Body of pancreas (tissue), 4 donors: ENCODE results near the gene CACNA2D3. TPM values are rescaled to one million over a fixed set of nuclear protein-coding genes. Genes with fewer than 3 reads are reported as not detected.

Source experiments
- ATAC-seq: fragments of 150-250 bp; one replicate; pipeline ENCODE4 v1.9.1; 2016
- DNase-seq, 4 donors: peaks; one replicate each; pipeline ENCODE4 v3.0.0-alpha.2; 2019
- H3K27ac ChIP-seq, 4 donors: fragments of 200-600 bp; sonication (generic); 1 replicate in 3 of 4; 2 replicates in 1 of 4; pipeline versions ENCODE4 v1.5.1 to v1.6.1; 2016 to 2019; ENCODE audit warnings: mild to moderate bottlenecking in 1 of 4, mixed read lengths in 1 of 4, moderate library complexity in 1 of 4
- H3K27me3 ChIP-seq, 2 donors: fragments of 200-600 bp; sonication (generic); one replicate each; pipeline ENCODE4 v1.6.0; 2016; ENCODE audit warnings: mild to moderate bottlenecking in 1 of 2
- H3K36me3 ChIP-seq, 2 donors: fragments of 200-600 bp; sonication (generic); replicated peaks in 1 of 2; 2 replicates each; pipeline ENCODE4 v1.5.1; 2016; ENCODE audit warnings: low read depth in 2 of 2; ENCODE audit not compliant: insufficient read depth in 1 of 2
- H3K4me1 ChIP-seq: fragments of 200-600 bp; sonication (generic); one replicate; pipeline ENCODE4 v1.6.0; 2016
- H3K4me3 ChIP-seq, 2 donors: fragments of 200-600 bp; sonication (generic); 1 replicate in 1 of 2; 2 replicates in 1 of 2; pipeline ENCODE4 v1.5.1; 2016 to 2019
- H3K9me3 ChIP-seq, 3 donors: fragments of 200-600 bp; sonication (generic); 1 replicate in 2 of 3; 2 replicates in 1 of 3; pipeline ENCODE4 v1.5.1; 2016
- CTCF ChIP-seq, 7 experiments: fragments of 450-650 bp in 4 of 7; fragments of 200-600 bp in 3 of 7; sonication (generic) in 3 of 7; IDR thresholded peaks; one replicate each; pipeline ENCODE4 v1.5.1; 2016 to 2019; ENCODE audit warnings: antibody characterized with exemption in 7 of 7
- POLR2A ChIP-seq, 3 donors: fragments of 450-650 bp; IDR thresholded peaks; one replicate each; pipeline ENCODE4 v1.6.1; 2016; ENCODE audit warnings: antibody characterized with exemption in 3 of 3, mild to moderate bottlenecking in 2 of 3
- WGBS, 2 donors: methylation state at CpG; one replicate each; pipeline ENCODE4 v1.1.5; 2017; 5-methylcytosine and 5-hydroxymethylcytosine counted together
- intact Hi-C: fragments of 100-400 bp; cut with DNase I; formaldehyde crosslinking; loops from one replicate; pipeline ENCODE4 v1.15.1; 2023
- total RNA-seq, 2 donors: library from RNA; depleted of rRNA; stranded (reverse); fragments of >200 nt; gene quantifications; one replicate each; pipeline ENCODE4 v1.1.0, GENCODE V29; 2016

CACNA2D3 gene
- total RNA-seq, 2 donors from 2014 or later, result not detected

- ATAC-seq (no peak), DNase-seq (no peak)
- intact Hi-C loops, result no loop called here
- H3K27me3 ChIP-seq, result no peaks in the 10 kb centered on the region
- no peaks in the 10 kb centered on the region for H3K9me3 ChIP-seq
- H3K4me1 ChIP-seq, result no peaks in the 10 kb centered on the region
- no peak overlapping the region for H3K27ac ChIP-seq
- no peak for TF ChIP-seq POLR2A (IDR thresholded peaks at IDR 0.05)
- TF ChIP-seq CTCF (IDR thresholded peaks at IDR 0.05), result no peak
- H3K36me3 ChIP-seq, result no peaks in the 10 kb centered on the region
- no peak overlapping the region for H3K4me3 ChIP-seq
- WGBS, 2 donors, result 81 to 88% methylated on average over 4 of the region's 4 CpGs
These were observed 419.0 kb downstream of the CACNA2D3 start for GRCh38 chr3:54541369-54541768.

GRCh38 chr3:54543446-54543845 lies 421.1 kb downstream of the CACNA2D3 start:
- H3K9me3 ChIP-seq, result no peaks in the 10 kb centered on the region
- TF ChIP-seq POLR2A (IDR thresholded peaks at IDR 0.05) (no peak), CTCF (IDR thresholded peaks at IDR 0.05) (no peak)
- no peak for DNase-seq
- no peak overlapping the region for H3K4me3 ChIP-seq
- WGBS, 2 donors, result 25% methylated on average over 3 of the region's 3 CpGs
- no peaks in the 10 kb centered on the region for H3K36me3 ChIP-seq
- no peaks in the 10 kb centered on the region for H3K4me1 ChIP-seq
- intact Hi-C loops, result no loop called here
- no peaks in the 10 kb centered on the region for H3K27me3 ChIP-seq
- no peak for ATAC-seq
- no peak overlapping the region for H3K27ac ChIP-seq

GRCh38 chr3:54547051-54547450 lies 424.7 kb downstream of the CACNA2D3 start:
- H3K27ac ChIP-seq, result no peak overlapping the region
- H3K4me3 ChIP-seq, result no peak overlapping the region
- DNase-seq (no peak), ATAC-seq (no peak)
- no peaks in the 10 kb centered on the region for H3K27me3 ChIP-seq
- H3K36me3 ChIP-seq, result no peaks in the 10 kb centered on the region
- H3K9me3 ChIP-seq, result no peaks in the 10 kb centered on the region
- 82 to 83% methylated on average over 2 of the region's 2 CpGs for WGBS, 2 donors
- no peaks in the 10 kb centered on the region for H3K4me1 ChIP-seq
- intact Hi-C loops, result no loop called here
- TF ChIP-seq POLR2A (IDR thresholded peaks at IDR 0.05), result no peak
- TF ChIP-seq CTCF (IDR thresholded peaks at IDR 0.05), result no peak

GRCh38 chr3:54547846-54548245 lies 425.5 kb downstream of the CACNA2D3 start:
- H3K36me3 ChIP-seq, result no peaks in the 10 kb centered on the region
- ATAC-seq, result no peak
- TF ChIP-seq CTCF (IDR thresholded peaks at IDR 0.05), result no peak
- TF ChIP-seq POLR2A (IDR thresholded peaks at IDR 0.05), result no peak
- DNase-seq, result no peak
- intact Hi-C loops, result no loop called here
- H3K27ac ChIP-seq, result no peak overlapping the region
- no peaks in the 10 kb centered on the region for H3K4me1 ChIP-seq
- 76 to 83% methylated on average over 2 of the region's 2 CpGs for whole genome bisulfite sequencing, 2 donors
- no peaks in the 10 kb centered on the region for H3K9me3 ChIP-seq
- H3K4me3 ChIP-seq, result no peak overlapping the region
- H3K27me3 ChIP-seq, result no peaks in the 10 kb centered on the region

GRCh38 chr3:54549607-54550220 lies 427.4 kb downstream of the CACNA2D3 start:
- Histone ChIP-seq H3K4me3 (no peak overlapping the region), H3K27ac (no peak overlapping the region), H3K4me1 (no peaks in the 10 kb centered on the region), H3K9me3 (no peaks in the 10 kb centered on the region), H3K27me3 (no peaks in the 10 kb centered on the region), H3K36me3 (no peaks in the 10 kb centered on the region)
- ATAC-seq (no peak), DNase-seq (no peak)
- intact Hi-C loops, result no loop called here
- WGBS, 2 donors, result 72 to 74% methylated on average over 10 of the region's 10 CpGs
- TF ChIP-seq POLR2A (IDR thresholded peaks at IDR 0.05) (no peak), CTCF (IDR thresholded peaks at IDR 0.05) (no peak)
